K562 (cell line): ENCODE results near the gene TAF10. TPM values are rescaled to one million over a fixed set of nuclear protein-coding genes. Genes with fewer than 3 reads are reported as not detected.
A peak's percentile ranks its signal among the peaks of the same experiment; 100 is the strongest.

Source experiments
- ATAC-seq: fragments of 200-7000 bp; cut with Tn5 transposase; 3 replicates; pipeline ENCODE4 v1.9.1; 2020; ENCODE audit warnings: moderate library complexity
- BruUV-seq: library from RNA; stranded (reverse); fragments of 400-500 nt; replicated peaks from 2 replicates; lab custom pipeline; 2021; lab: Mats Ljungman, UMichigan
- CTCF ChIA-PET: fragments of 300-600 bp; formaldehyde crosslinking; extraction: SDS; loops from one replicate; lab custom pipeline; 2021; ENCODE audit warnings: low intra/inter-chr PET ratio; lab: Yijun Ruan, JAX
- POLR2A ChIA-PET: fragments of 300-600, 350-650 bp; sonication (Branson Sonifier 250); formaldehyde crosslinking; extraction: SDS; loops from one replicate; lab custom pipeline; 2021; ENCODE audit warnings: antibody characterized with exemption, inconsistent platforms; lab: Yijun Ruan, JAX
- DNase-seq, 4 experiments: peaks; one replicate each; pipeline versions ENCODE4 v3.0.0 to v3.0.0-alpha.2; 2011 to 2018; ENCODE audit warnings: low spot score in 3 of 4, mixed read lengths in 3 of 4; ENCODE audit errors: extremely low read depth in 1 of 4
- FAIRE-seq: peaks from 2 replicates; lab custom pipeline; 2011; peaks lifted over from hg19 to GRCh38; lab: Jason Lieb, UNC
- H2AFZ ChIP-seq: 2 replicates; pipeline ENCODE4 v1.6.0; 2011; ENCODE audit warnings: low read depth, low read length, control low read depth, inconsistent platforms
- H3K27ac ChIP-seq: fragments of 200-600 bp; 3 replicates; pipeline ENCODE4 v1.8.0; 2011; ENCODE audit warnings: low read depth, mild to moderate bottlenecking, control low read depth, inconsistent platforms, low read length, moderate library complexity, mixed read lengths; ENCODE audit errors: extremely low read depth
- H3K27me3 ChIP-seq, 2 experiments: fragments of 300-600 bp in 1 of 2; 2 replicates in 1 of 2; 3 replicates in 1 of 2; pipeline versions ENCODE4 v1.6.0 to v1.8.0; 2011; ENCODE audit warnings: inconsistent platforms in 2 of 2, low read length in 2 of 2, mild to moderate bottlenecking in 1 of 2, mixed read lengths in 1 of 2, moderate library complexity in 1 of 2; ENCODE audit not compliant: control insufficient read depth in 2 of 2, insufficient read depth in 2 of 2
- H3K36me3 ChIP-seq: fragments of 300-600 bp; 3 replicates; pipeline ENCODE4 v1.8.0; 2011; ENCODE audit warnings: mild to moderate bottlenecking, low read length, inconsistent platforms; ENCODE audit not compliant: control insufficient read depth, insufficient read depth
- H3K4me1 ChIP-seq, 2 experiments: fragments of 200-600 bp in 1 of 2; replicated peaks in 1 of 2; 2 replicates in 1 of 2; 3 replicates in 1 of 2; pipeline versions ENCODE4 v1.5.1 to v1.8.0; 2011; ENCODE audit warnings: inconsistent platforms in 2 of 2, low read length in 2 of 2, mild to moderate bottlenecking in 1 of 2, mixed read lengths in 1 of 2, moderate library complexity in 1 of 2; ENCODE audit not compliant: control insufficient read depth in 2 of 2, insufficient read depth in 2 of 2
- H3K4me2 ChIP-seq: 2 replicates; pipeline ENCODE4 v1.6.1; 2011; ENCODE audit warnings: low read length, control low read depth, inconsistent platforms, mixed read lengths; ENCODE audit not compliant: insufficient read depth
- H3K4me3 ChIP-seq: fragments of 200-600 bp; sonication (generic), shearing (Covaris generic); 2 replicates; pipeline ENCODE4 v1.5.1; 2016; ENCODE audit warnings: control low read depth, inconsistent platforms
- H3K79me2 ChIP-seq: fragments of 200-600 bp; 3 replicates; pipeline ENCODE4 v1.8.0; 2011; ENCODE audit warnings: low read length, inconsistent platforms; ENCODE audit not compliant: control insufficient read depth, insufficient read depth
- H3K9ac ChIP-seq, 2 experiments: 2 replicates each; pipeline versions ENCODE4 v1.6.0 to v1.6.1; 2011; ENCODE audit warnings: low read depth in 2 of 2, low read length in 2 of 2, control low read depth in 1 of 2, inconsistent platforms in 1 of 2, mild to moderate bottlenecking in 1 of 2, mixed read lengths in 1 of 2; ENCODE audit not compliant: insufficient read depth in 1 of 2
- H3K9me1 ChIP-seq: one replicate; pipeline ENCODE4 v1.6.0; 2011; ENCODE audit warnings: inconsistent platforms, mild to moderate bottlenecking, low read length, moderate library complexity; ENCODE audit not compliant: control insufficient read depth, insufficient read depth
- H3K9me3 ChIP-seq: replicated peaks from 2 replicates; pipeline ENCODE4 v1.5.1; 2011; ENCODE audit warnings: low read depth, low read length, inconsistent platforms; ENCODE audit not compliant: control insufficient read depth, insufficient read depth
- H4K20me1 ChIP-seq: replicated peaks from 2 replicates; pipeline ENCODE4 v1.6.1; 2011; ENCODE audit warnings: low read length, inconsistent platforms, mixed read lengths; ENCODE audit not compliant: control insufficient read depth, insufficient read depth
- CBFA2T3 ChIP-seq: fragments of 450-650 bp; IDR thresholded peaks from 2 replicates; pipeline ENCODE4 v1.6.1; 2017
- CCNT2 ChIP-seq: IDR thresholded peaks from 2 replicates; pipeline ENCODE4 v1.6.1; 2011; ENCODE audit warnings: borderline replicate concordance, low read depth, mild to moderate bottlenecking, moderate library complexity, mixed read lengths, low read length; ENCODE audit not compliant: insufficient read length; ENCODE audit errors: extremely low read depth
- CHD1 ChIP-seq: fragments of 200-600 bp; sonication (generic); IDR thresholded peaks from one replicate; pipeline ENCODE4 v1.6.1; 2012; ENCODE audit warnings: mild to moderate bottlenecking, moderate library complexity, low read length, inconsistent platforms
- MAFG ChIP-seq: fragments of 450-650 bp; conservative IDR thresholded peaks from 2 replicates; pipeline ENCODE4 v1.6.1; 2016; ENCODE audit warnings: missing genetic modification characterization, missing compliant biosample characterization
- RBM15 ChIP-seq: fragments of 200-400 bp; formaldehyde crosslinking; IDR thresholded peaks from 2 replicates; pipeline ENCODE4 v1.6.1; 2018; ENCODE audit warnings: mild to moderate bottlenecking, low read length, moderate library complexity; ENCODE audit not compliant: insufficient read depth
- SP1 ChIP-seq: sonication (generic); formaldehyde crosslinking; IDR thresholded peaks from 2 replicates; pipeline ENCODE4 v1.8.1; 2022; ENCODE audit warnings: mild to moderate bottlenecking, missing genetic modification reagents
- TAF15 ChIP-seq: fragments of 200-400 bp; formaldehyde crosslinking; IDR thresholded peaks from 2 replicates; pipeline ENCODE4 v1.6.1; 2017; ENCODE audit warnings: mild to moderate bottlenecking, low read depth, low read length, moderate library complexity
- TRIM24 ChIP-seq, 2 experiments: fragments of 450-650 bp; IDR thresholded peaks; 2 replicates each; pipeline ENCODE4 v1.6.1; 2016
- YBX1 ChIP-seq: fragments of 450-650 bp; IDR thresholded peaks from 2 replicates; pipeline ENCODE4 v1.7.1; 2016; ENCODE audit warnings: mild to moderate bottlenecking
- ZBTB9 ChIP-seq: fragments of 450-650 bp; formaldehyde crosslinking; IDR thresholded peaks from 2 replicates; pipeline ENCODE4 v1.4.0; 2020; ENCODE audit warnings: mild to moderate bottlenecking, moderate library complexity
- ZNF316 ChIP-seq: fragments of 450-650 bp; IDR thresholded peaks from 2 replicates; pipeline ENCODE4 v1.6.1; 2016
- ZNF354B ChIP-seq: fragments of 250-450 bp; sonication (Bioruptor Pico); IDR thresholded peaks from 2 replicates; pipeline ENCODE4 v1.4.0; 2020
- ZNF75A ChIP-seq: fragments of 450-650 bp; formaldehyde crosslinking; IDR thresholded peaks from 2 replicates; pipeline ENCODE4 v1.4.0; 2020; ENCODE audit warnings: mild to moderate bottlenecking
- WGBS: fragments of 100-300 bp; shearing (Covaris generic); methylation state at CpG from one replicate; pipeline ENCODE4 v1.1.6; 2016; ENCODE audit warnings: low coverage, mixed read lengths; ENCODE audit not compliant: insufficient coverage; ENCODE audit errors: missing lambda C conversion rate; 5-methylcytosine and 5-hydroxymethylcytosine counted together
- in situ Hi-C: fragments of 300-500 bp; cut with MboI; formaldehyde crosslinking; loops from 4 replicates; pipeline ENCODE4 v1.15.0; 2018; ENCODE audit warnings: inconsistent platforms, mixed read lengths
- intact Hi-C: fragments of 100-400 bp; cut with micrococcal nuclease; formaldehyde crosslinking; loops from 2 replicates; pipeline ENCODE4 v1.14.2; 2022
- polyA plus RNA-seq, 8 experiments: library from polyadenylated mRNA; depleted of rRNA in 4 of 8; stranded (reverse) in 5 of 8; unstranded in 3 of 8; fragments of >200 nt; fragmentation: Nextera tagmentation in 2 of 8; fragmentation: Illumina TruSeq in 1 of 8; extraction: Ambion mirVana in 2 of 8; extraction: Trizol in 1 of 8; gene quantifications; 2 replicates each; pipeline versions ENCODE4 v1.2.1 to v1.2.3, GENCODE V29; 2011 to 2014; ENCODE audit warnings: inconsistent platforms in 1 of 8, missing spikeins in 1 of 8
- total RNA-seq, 7 experiments: library from RNA; depleted of rRNA in 6 of 7; stranded (reverse); fragments of >200 nt in 6 of 7; fragmentation: Illumina TruSeq in 2 of 7; extraction: Trizol in 2 of 7; gene quantifications; 2 replicates each; pipeline versions ENCODE4 v1.2.1 to v1.2.3, GENCODE V29; 2011 to 2021; ENCODE audit warnings: low replicate concordance in 1 of 7

Gene TAF10
- total and polyA plus RNA-seq, 9 of the 15 experiments (the other 6 are each of a cell fraction or from before 2014, with no cell fraction given), result 19.5 to 197 (median 121) TPM

GRCh38 chr11:6561288-6561687 lies 50.7 kb downstream of the TAF10 start:
- Histone ChIP-seq H3K4me3 (no peak overlapping the region), H3K27ac (no peak overlapping the region), H3K27me3 (no peaks in the 10 kb centered on the region), H3K4me1 (peaks cover 26 to 28% of the 10 kb centered on the region in 2 experiments; a peak in 4 of 5 replicates), H3K9ac (no peak overlapping the region), H3K9me1 (peaks cover 6% of the 10 kb centered on the region), H3K36me3 (no peaks in the 10 kb centered on the region), H3K79me2 (no peaks in the 10 kb centered on the region), H3K9me3 (no peaks in the 10 kb centered on the region), H2AFZ (no peak overlapping the region), H3K4me2 (no peak overlapping the region), H4K20me1 (no peaks in the 10 kb centered on the region)
- DNase-seq (no peak), ATAC-seq (no peak), FAIRE-seq (no peak)
- ChIA-PET POLR2A (interaction anchor here (0.7 kb wide), 1 partner anchor 39 kb away, joined by 6 read pairs; no protein-coding TSS in a partner anchor), CTCF (no interaction called here)
- 86% methylated on average over 3 of the region's 3 CpGs for WGBS
- no TSS peak for BruUV-seq
- intact Hi-C loops, result no loop called here
- in situ Hi-C loops, result no loop called here
- no peak for TF ChIP-seq SP1 (CRISPR knock-in tag)
- no peak for TF ChIP-seq ZBTB9 (CRISPR knock-in tag)
- no peak for TF ChIP-seq CHD1
- TF ChIP-seq CBFA2T3, result no peak
- no peak for TF ChIP-seq RBM15
- TF ChIP-seq YBX1, result no peak
- no peak for TF ChIP-seq ZNF354B (CRISPR knock-in tag)
- no peak for TF ChIP-seq TAF15
- no peak for TF ChIP-seq MAFG (tag)
- no peak for TF ChIP-seq CCNT2
- peak; percentile 17 to 52; a peak in 2 of 4 replicates for TF ChIP-seq TRIM24 (IDR thresholded peaks at IDR 0.05)
- peak; percentile 72 for TF ChIP-seq ZNF316
- TF ChIP-seq ZNF75A, result no peak
